Testis (tissue), 3 donors: Measurements from ENCODE around the gene CCDC40. TPM values are rescaled to one million over a fixed set of nuclear protein-coding genes. Genes with fewer than 3 reads are reported as not detected.

Source experiments
- DNase-seq: peaks from one replicate; pipeline ENCODE4 v3.0.0-alpha.2; 2019
- H3K27ac ChIP-seq, 2 donors: fragments of 200-600 bp; sonication (generic); one replicate each; pipeline ENCODE4 v1.5.1; 2019
- H3K27me3 ChIP-seq: fragments of 200-600 bp; sonication (generic); one replicate; pipeline ENCODE4 v1.5.1; 2019
- H3K36me3 ChIP-seq: fragments of 200-600 bp; sonication (generic); one replicate; pipeline ENCODE4 v1.5.1; 2017; ENCODE audit warnings: low read depth; ENCODE audit errors: missing control alignments
- H3K4me1 ChIP-seq: fragments of 200-600 bp; sonication (generic); one replicate; pipeline ENCODE4 v1.5.1; 2019
- H3K4me3 ChIP-seq, 2 donors: fragments of 200-600 bp; sonication (generic); one replicate each; pipeline ENCODE4 v1.5.1; 2017 to 2019
- H3K9me3 ChIP-seq: fragments of 200-600 bp; sonication (generic); one replicate; pipeline ENCODE4 v1.5.1; 2017
- POLR2A ChIP-seq: fragments of 450-650 bp; IDR thresholded peaks from one replicate; pipeline ENCODE4 v1.6.1; 2017; ENCODE audit warnings: antibody characterized with exemption, mild to moderate bottlenecking, moderate library complexity
- WGBS, 2 donors: methylation state at CpG; one replicate each; pipeline ENCODE4 v1.1.5; 2018; 5-methylcytosine and 5-hydroxymethylcytosine counted together
- intact Hi-C: fragments of 100-400 bp; cut with DNase I; formaldehyde crosslinking; loops from one replicate; pipeline ENCODE4 v1.15.1; 2023; ENCODE audit warnings: low total_unique reads
- microRNA counts, 2 donors: library from miRNA; unstranded; fragments of <30 nt; microRNA quantifications; one replicate each; lab custom pipeline; 2016
- microRNA-seq, 2 donors: library from miRNA; unstranded; fragments of <30 nt; microRNA quantifications; one replicate each; pipeline ENCODE4, GENCODE V29; 2016; ENCODE audit warnings: borderline number of aligned reads in 2 of 2, borderline replicate concordance in 1 of 2
- polyA plus RNA-seq: library from polyadenylated mRNA; stranded (reverse); fragments of 350-450 nt; fragmentation: Illumina TruSeq; extraction: RNeasy Lipid Tissue Mini Kit (QIAGEN cat#74804); gene quantifications from one replicate; pipeline ENCODE4 v1.2.3, GENCODE V29; 2014; ENCODE audit warnings: low read depth, low replicate concordance; ENCODE audit not compliant: insufficient read depth
- small RNA-seq, 2 donors: library from RNA; depleted of rRNA; stranded (forward); fragments of <200 nt; gene quantifications; one replicate each; pipeline ENCODE3, GENCODE V24; 2016
- total RNA-seq, 2 donors: library from RNA; depleted of rRNA; stranded (reverse); fragments of >200 nt; gene quantifications; one replicate each; pipeline ENCODE4 v1.2.3, GENCODE V29; 2016
- TF ChIP-seq, protein P1 (sequence below), 3 experiments: fragments of 450-650 bp in 2 of 3; fragments of 200-600 bp in 1 of 3; sonication (generic) in 1 of 3; IDR thresholded peaks; one replicate each; pipeline ENCODE4 v1.5.1; 2016 to 2019; ENCODE audit warnings: antibody characterized with exemption in 3 of 3, mild to moderate bottlenecking in 2 of 3, moderate library complexity in 1 of 3

The CCDC40 gene
- total and polyA plus RNA-seq, 3 donors from 2014 or later: 26.7 to 43.6 (median 38.6) TPM

DNA sequence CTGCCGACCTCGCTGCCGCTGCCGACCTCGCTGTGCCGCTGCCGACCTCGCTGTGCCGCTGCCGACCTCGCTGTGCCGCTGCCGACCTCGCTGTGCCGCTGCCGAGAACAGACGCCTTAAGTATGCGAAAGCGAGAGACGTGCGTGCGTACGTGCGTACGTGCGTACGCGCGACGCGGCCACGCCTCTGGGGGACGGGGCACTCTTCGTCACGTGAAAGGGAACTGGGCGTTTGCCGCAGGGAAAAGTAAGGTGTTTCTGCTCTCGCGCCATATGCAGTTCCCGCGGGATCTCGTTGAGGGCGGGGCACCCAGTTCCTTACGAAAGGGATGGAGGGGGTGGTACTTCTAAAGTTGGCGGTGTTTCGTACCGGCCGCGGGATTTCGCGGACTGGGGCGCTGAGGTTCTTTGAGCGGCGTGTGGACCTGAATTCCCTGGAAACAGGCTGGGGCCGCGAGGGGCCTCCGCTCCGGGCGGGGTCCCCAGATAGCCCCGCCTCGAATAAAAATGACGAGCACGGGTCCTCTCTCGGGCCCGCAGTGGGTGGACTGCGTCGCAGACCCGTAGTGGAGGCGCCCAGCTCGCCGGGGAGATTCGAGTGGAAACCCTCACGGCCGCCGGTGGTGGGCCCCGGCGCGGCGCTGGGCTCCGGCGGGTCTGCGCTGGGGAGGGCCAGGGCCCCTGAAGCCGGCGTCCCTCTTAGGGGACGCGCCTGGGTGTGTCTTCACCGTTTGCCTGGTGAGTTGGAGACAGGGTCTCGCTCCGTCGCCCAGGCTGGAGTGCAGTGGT lies 110.8 kb downstream of the CCDC40 start, which contains the start of gene EIF4A3:
TSS of gene EIF4A3 (minus strand) at position 94 of the 788 bp plus-strand sequence. CDS start 167 bp downstream, outside the sequence.
- Histone ChIP-seq H3K27me3 (no peaks in the 10 kb centered on the region), H3K9me3 (no peaks in the 10 kb centered on the region), H3K4me3 (peak within 1 kb of the TSS; percentile 91 to 99), H3K36me3 (no peaks in the 10 kb centered on the region), H3K27ac (peak within 1 kb of the TSS; percentile 88 to 95), H3K4me1 (peaks cover 16% of the 10 kb centered on the region)
- DNase-seq: peak; percentile 99
- TF ChIP-seq, protein P1, sequence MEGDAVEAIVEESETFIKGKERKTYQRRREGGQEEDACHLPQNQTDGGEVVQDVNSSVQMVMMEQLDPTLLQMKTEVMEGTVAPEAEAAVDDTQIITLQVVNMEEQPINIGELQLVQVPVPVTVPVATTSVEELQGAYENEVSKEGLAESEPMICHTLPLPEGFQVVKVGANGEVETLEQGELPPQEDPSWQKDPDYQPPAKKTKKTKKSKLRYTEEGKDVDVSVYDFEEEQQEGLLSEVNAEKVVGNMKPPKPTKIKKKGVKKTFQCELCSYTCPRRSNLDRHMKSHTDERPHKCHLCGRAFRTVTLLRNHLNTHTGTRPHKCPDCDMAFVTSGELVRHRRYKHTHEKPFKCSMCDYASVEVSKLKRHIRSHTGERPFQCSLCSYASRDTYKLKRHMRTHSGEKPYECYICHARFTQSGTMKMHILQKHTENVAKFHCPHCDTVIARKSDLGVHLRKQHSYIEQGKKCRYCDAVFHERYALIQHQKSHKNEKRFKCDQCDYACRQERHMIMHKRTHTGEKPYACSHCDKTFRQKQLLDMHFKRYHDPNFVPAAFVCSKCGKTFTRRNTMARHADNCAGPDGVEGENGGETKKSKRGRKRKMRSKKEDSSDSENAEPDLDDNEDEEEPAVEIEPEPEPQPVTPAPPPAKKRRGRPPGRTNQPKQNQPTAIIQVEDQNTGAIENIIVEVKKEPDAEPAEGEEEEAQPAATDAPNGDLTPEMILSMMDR (IDR thresholded peaks at IDR 0.05): peak in 1 of 3 experiments; percentile 3
- TF ChIP-seq POLR2A: peak; percentile 79
- intact Hi-C loops: no loop called here
- 0% methylated on average over 8 to 76 of the region's 90 CpGs for WGBS, 2 donors

MicroRNAs encoded within 50 kb of the gene (microRNA counts, 767-probe panel; counts per million panel counts)
- microRNA hsa-miR-1268b (lab: Ali Mortazavi, UCI): 0 to 152 counts per million in 2 donors

Small RNA genes within 50 kb of the gene (microRNA-seq; reads per million reads assigned to microRNA genes)
- gene MIR1268B: 0 reads per million in 2 donors

Small RNA genes within 50 kb of the gene (small RNA-seq; reads per million reads assigned to genes)
- gene AC087741.2 (0 reads per million in 2 donors), gene MIR1268B (0 reads per million in 2 donors)

Other genes with a start within 250 kb of the CCDC40 start
- gene CBX8, start 239.6 kb upstream of the CCDC40 start, total RNA-seq: 10 to 100 TPM; 13.9 to 22.4 TPM
- gene CBX8, start 239.6 kb upstream of the CCDC40 start, polyA plus RNA-seq: 13.8 TPM
- gene CBX4, start 197.2 kb upstream of the CCDC40 start, total RNA-seq: 10 to 100 TPM; 23.5 to 35.9 TPM
- 11.5 TPM for gene CBX4, start 197.2 kb upstream of the CCDC40 start, polyA plus RNA-seq
- gene TBC1D16, start 770 bp upstream of the CCDC40 start, total RNA-seq: 10 to 100 TPM; 11.0 to 16.0 TPM
- 11.7 TPM for gene TBC1D16, start 770 bp upstream of the CCDC40 start, polyA plus RNA-seq
- gene GAA, start 64.9 kb downstream of the CCDC40 start, total RNA-seq: 100 to 1,000 TPM; 166 to 190 TPM
- 155 TPM for gene GAA, start 64.9 kb downstream of the CCDC40 start, polyA plus RNA-seq
- 10 to 100 TPM; 67.1 to 85.6 TPM for gene EIF4A3, start 110.5 kb downstream of the CCDC40 start, total RNA-seq
- 99.3 TPM for gene EIF4A3, start 110.5 kb downstream of the CCDC40 start, polyA plus RNA-seq
- 1 to 10 TPM; 3.5 to 6.1 TPM for gene CARD14, start 133.4 kb downstream of the CCDC40 start, total RNA-seq
- gene CARD14, start 133.4 kb downstream of the CCDC40 start, polyA plus RNA-seq: 2.1 TPM
- gene SGSH, start 183.7 kb downstream of the CCDC40 start, total RNA-seq: 10 to 100 TPM; 29.7 to 50.3 TPM
- 19.8 TPM for gene SGSH, start 183.7 kb downstream of the CCDC40 start, polyA plus RNA-seq
- 10 to 100 TPM; 16.9 to 19.0 TPM for gene SLC26A11, start 183.8 kb downstream of the CCDC40 start, total RNA-seq
- 8.4 TPM for gene SLC26A11, start 183.8 kb downstream of the CCDC40 start, polyA plus RNA-seq
- 10 to 100 TPM; 66.9 to 68.9 TPM for gene RNF213, start 224.2 kb downstream of the CCDC40 start, total RNA-seq
- 25.3 TPM for gene RNF213, start 224.2 kb downstream of the CCDC40 start, polyA plus RNA-seq